Psoas muscle (tissue), 8 donors: ENCODE measurements around the gene PIGM. TPM values are rescaled to one million over a fixed set of nuclear protein-coding genes. Genes with fewer than 3 reads are reported as not detected.
"Not testable (repeated sequence)": the region's sequence is repeated elsewhere in the genome, so short reads cannot be mapped to it uniquely, and the experiment has no call there.

Experiments used
- ATAC-seq, 4 donors: fragments of 200-7000 bp; cut with Tn5 transposase; one replicate each; pipeline ENCODE4 v1.9.1; 2020; ENCODE audit warnings: moderate library complexity in 3 of 4, mild to moderate bottlenecking in 2 of 4
- DNase-seq, 2 donors: peaks; one replicate each; pipeline ENCODE4 v3.0.0-alpha.2; 2020
- H3K27ac ChIP-seq: fragments of 200-600 bp; one replicate; pipeline ENCODE4 v1.8.0; 2022
- H3K27me3 ChIP-seq, 3 donors: fragments of 200-600 bp in 1 of 3; one replicate each; pipeline versions ENCODE4 v1.6.1 to v1.8.0; 2013 to 2022; ENCODE audit warnings: low read length in 2 of 3, mild to moderate bottlenecking in 2 of 3, moderate library complexity in 1 of 3; ENCODE audit not compliant: insufficient read depth in 3 of 3
- H3K36me3 ChIP-seq, 2 donors: fragments of 200-600 bp in 1 of 2; one replicate each; pipeline versions ENCODE4 v1.6.1 to v1.8.0; 2013 to 2022; ENCODE audit warnings: low read depth in 1 of 2, mild to moderate bottlenecking in 1 of 2, moderate library complexity in 1 of 2; ENCODE audit not compliant: insufficient read depth in 1 of 2
- H3K4me1 ChIP-seq: fragments of 200-600 bp; one replicate; pipeline ENCODE4 v1.8.0; 2022
- H3K4me3 ChIP-seq: fragments of 200-600 bp; one replicate; pipeline ENCODE4 v1.8.0; 2022; ENCODE audit warnings: mild to moderate bottlenecking
- H3K9me3 ChIP-seq: fragments of 200-600 bp; one replicate; pipeline ENCODE4 v1.8.0; 2022
- CTCF ChIP-seq: fragments of 200-600 bp; IDR thresholded peaks from one replicate; pipeline ENCODE4 v1.8.0; 2022; ENCODE audit warnings: antibody characterized with exemption
- WGBS, 3 donors: extraction: QIAGEN DNeasy Blood & Tissue Kit; methylation state at CpG; one replicate each; pipeline versions ENCODE4 v1.1.6 to v1.1.7; 2013; 5-methylcytosine and 5-hydroxymethylcytosine counted together
- intact Hi-C, 2 donors: fragments of 100-400 bp; cut with DNase I; formaldehyde crosslinking; loops; one replicate each; pipeline versions ENCODE4 v1.11.0 to v1.14.2; 2022
- polyA plus RNA-seq, 3 donors: library from polyadenylated mRNA; stranded (reverse); fragments of 200-250 nt; gene quantifications; one replicate each; pipeline ENCODE4 v1.2.3, GENCODE V29; 2013
- total RNA-seq, 4 donors: library from RNA; stranded (reverse); fragmentation: NEBNext Ultra II Directional in 2 of 4; extraction: Animal tissue kit (Norgen Biotek cat#: 25700) in 2 of 4; gene quantifications; one replicate each; pipeline versions ENCODE4 v1.2.1 to v1.2.4, GENCODE V29; 2021 to 2023
- donor health status: healthy with polysubstance abuse.
- donor health status: DM: no; HTN: no; CAD: no; lungs with moderate emphysema.
- donor health status: Bipolar disorder and iron deficiency.
- donor health status: healthy.
- donor health status: DM: yes; HTN: yes; CAD: no.
- donor health status: DM: no; HTN: no; CAD: no.
- donor health status: DM: no; HTN: no; CAD: no.
- donor health status: DM: yes; HTN: yes; CAD: no.

The PIGM gene
- total and polyA plus RNA-seq, 7 donors: 0.66 to 1.5 (median 1.4) TPM

GRCh38 chr1:160053548-160054365 lies 22.0 kb upstream of the PIGM start:
- Histone ChIP-seq H3K27ac (no peak overlapping the region), H3K4me3 (no peak overlapping the region), H3K9me3 (no peaks in the 10 kb centered on the region), H3K4me1 (no peaks in the 10 kb centered on the region), H3K27me3 (peaks cover 0 to 6% (median 0%) of the 10 kb centered on the region in 3 donors), H3K36me3 (no peaks in the 10 kb centered on the region)
- no peak for DNase-seq
- WGBS, 3 donors: 64 to 70% (median 64%) methylated on average over 7 of the region's 7 CpGs
- TF ChIP-seq CTCF: no peak
- no peak for ATAC-seq
- intact Hi-C loops: no loop called here

GRCh38 chr1:160052936-160053335 lies 21.1 kb upstream of the PIGM start:
- Histone ChIP-seq H3K27me3 (peaks cover 0 to 6% (median 0%) of the 10 kb centered on the region in 3 donors), H3K36me3 (no peaks in the 10 kb centered on the region), H3K27ac (no peak overlapping the region), H3K9me3 (no peaks in the 10 kb centered on the region), H3K4me3 (no peak overlapping the region), H3K4me1 (no peaks in the 10 kb centered on the region)
- intact Hi-C loops: no loop called here
- DNase-seq (no peak), ATAC-seq (no peak)
- no peak for TF ChIP-seq CTCF
- 55 to 66% (median 65%) methylated on average over 6 of the region's 6 CpGs for WGBS, 3 donors

GRCh38 chr1:160050619-160051018 lies 18.8 kb upstream of the PIGM start:
- H3K36me3 ChIP-seq: no peaks in the 10 kb centered on the region
- no peak for DNase-seq
- H3K4me3 ChIP-seq: no peak overlapping the region
- intact Hi-C loops: no loop called here
- H3K27me3 ChIP-seq: peaks cover 0 to 6% (median 0%) of the 10 kb centered on the region in 3 donors
- H3K4me1 ChIP-seq: no peaks in the 10 kb centered on the region
- H3K9me3 ChIP-seq: no peaks in the 10 kb centered on the region
- TF ChIP-seq CTCF: no peak
- 64 to 76% (median 75%) methylated on average over 1 of the region's 1 CpG for WGBS, 3 donors
- no peak for ATAC-seq
- no peak overlapping the region for H3K27ac ChIP-seq

GRCh38 chr1:160050182-160050581 lies 18.4 kb upstream of the PIGM start:
- H3K9me3 ChIP-seq, H3K36me3 ChIP-seq, H3K27me3 ChIP-seq, DNase-seq, H3K27ac ChIP-seq, ATAC-seq, H3K4me1 ChIP-seq, intact Hi-C loops, H3K4me3 ChIP-seq: not testable (repeated sequence)
- WGBS, 3 donors: 56 to 80% (median 70%) methylated on average over 2 of the region's 2 CpGs

- no peaks in the 10 kb centered on the region for H3K9me3 ChIP-seq
- TF ChIP-seq CTCF: no peak
- no peak overlapping the region for H3K4me3 ChIP-seq
- H3K36me3 ChIP-seq: no peaks in the 10 kb centered on the region
- peaks cover 0 to 6% (median 0%) of the 10 kb centered on the region in 3 donors for H3K27me3 ChIP-seq
- 87 to 92% (median 90%) methylated on average over 3 of the region's 3 CpGs for WGBS, 3 donors
- no peaks in the 10 kb centered on the region for H3K4me1 ChIP-seq
- ATAC-seq: no peak
- no peak for DNase-seq
- intact Hi-C loops: loop anchor here in 1 of 2 donors (5.0 kb wide), 1 partner anchor 33 kb away; the partner anchor contains the start of gene KCNJ9
- no peak overlapping the region for H3K27ac ChIP-seq
Measured at GRCh38 chr1:160049101-160049500, 17.3 kb upstream of the PIGM start.
